GM12878 (cell line): ENCODE data around the gene P3H2. TPM values are rescaled to one million over a fixed set of nuclear protein-coding genes. Genes with fewer than 3 reads are reported as not detected.

Experiments used
- ATAC-seq: fragments of 200-7000 bp; cut with Tn5 transposase; 3 replicates; pipeline ENCODE4 v1.9.1; 2020; ENCODE audit warnings: mild to moderate bottlenecking, moderate library complexity
- BruUV-seq: library from RNA; stranded (reverse); fragments of 400-500 nt; replicated peaks from 2 replicates; lab custom pipeline; 2021; lab: Mats Ljungman, UMichigan
- CTCF ChIA-PET: fragments of 300-600 bp; sonication (Branson Sonifier 250); formaldehyde crosslinking; extraction: SDS; loops from one replicate; lab custom pipeline; 2021; ENCODE audit warnings: inconsistent platforms; lab: Yijun Ruan, JAX
- POLR2A ChIA-PET: fragments of 350-600 bp; formaldehyde crosslinking; extraction: SDS; loops from one replicate; lab custom pipeline; 2021; ENCODE audit warnings: inconsistent platforms; lab: Charles Lee
- RAD21 ChIA-PET: fragments of 300-600 bp; sonication (Branson Sonifier 250); formaldehyde crosslinking; loops from one replicate; lab custom pipeline; 2023; ENCODE audit warnings: antibody characterized with exemption; ENCODE audit not compliant: unreplicated experiment; lab: Charles Lee
- SMC1A ChIA-PET: fragments of 300-600 bp; sonication (Branson Sonifier 250); formaldehyde crosslinking; loops from one replicate; lab custom pipeline; 2023; ENCODE audit not compliant: unreplicated experiment, uncharacterized antibody; lab: Charles Lee
- DNase-seq: peaks from one replicate; pipeline ENCODE4 v3.0.0-alpha.2; 2011; ENCODE audit warnings: low read depth, low spot score
- FAIRE-seq: peaks from 3 replicates; lab custom pipeline; 2011; peaks lifted over from hg19 to GRCh38; lab: Jason Lieb, UNC
- H2AFZ ChIP-seq: 2 replicates; pipeline ENCODE4 v1.6.0; 2011; ENCODE audit warnings: low read depth, low read length, control low read depth; ENCODE audit not compliant: control insufficient read depth
- H3K27ac ChIP-seq: 2 replicates; pipeline ENCODE4 v1.5.1; 2011; ENCODE audit warnings: control low read depth; ENCODE audit not compliant: control insufficient read depth, insufficient read depth
- H3K27me3 ChIP-seq, 2 experiments: replicated peaks in 1 of 2; 2 replicates each; pipeline versions ENCODE4 v1.6.0 to v1.6.1; 2011; ENCODE audit warnings: low read length in 1 of 2; ENCODE audit not compliant: control insufficient read depth in 2 of 2, insufficient read depth in 2 of 2
- H3K36me3 ChIP-seq, 2 experiments: 2 replicates each; pipeline ENCODE4 v1.5.1; 2011; ENCODE audit warnings: low read length in 1 of 2; ENCODE audit not compliant: control insufficient read depth in 2 of 2, insufficient read depth in 2 of 2
- H3K4me1 ChIP-seq: 2 replicates; pipeline ENCODE4 v1.6.1; 2011; ENCODE audit warnings: mild to moderate bottlenecking, low read length, moderate library complexity, mixed read lengths; ENCODE audit not compliant: control insufficient read depth, insufficient read depth
- H3K4me2 ChIP-seq: 2 replicates; pipeline ENCODE4 v1.6.0; 2011; ENCODE audit warnings: control low read depth; ENCODE audit not compliant: control insufficient read depth, insufficient read depth
- H3K4me3 ChIP-seq: fragments of 200-600 bp; sonication (generic); 2 replicates; pipeline ENCODE4 v1.5.1; 2016
- H3K79me2 ChIP-seq: 2 replicates; pipeline ENCODE4 v1.6.0; 2011; ENCODE audit warnings: low read length; ENCODE audit not compliant: control insufficient read depth, insufficient read depth
- H3K9ac ChIP-seq: 2 replicates; pipeline ENCODE4 v1.8.0; 2011; ENCODE audit warnings: low read length, control low read depth, mixed read lengths; ENCODE audit not compliant: control insufficient read depth, insufficient read depth
- H3K9me3 ChIP-seq: replicated peaks from 3 replicates; pipeline ENCODE4 v1.5.1; 2011; ENCODE audit warnings: mild to moderate bottlenecking, low read length; ENCODE audit not compliant: control insufficient read depth, insufficient read depth
- H4K20me1 ChIP-seq: 2 replicates; pipeline ENCODE4 v1.6.0; 2011; ENCODE audit not compliant: control insufficient read depth, insufficient read depth
- CUX1 ChIP-seq: IDR thresholded peaks from 2 replicates; pipeline ENCODE4 v1.6.1; 2012; ENCODE audit warnings: improper control_type of control experiment, low read depth, low read length; ENCODE audit not compliant: insufficient replicate concordance
- ETV6 ChIP-seq, 2 experiments: fragments of 450-650 bp in 1 of 2; IDR thresholded peaks in 1 of 2; conservative IDR thresholded peaks in 1 of 2; 2 replicates each; pipeline ENCODE4 v1.6.1; 2014; ENCODE audit warnings: antibody characterized with exemption in 1 of 2, borderline replicate concordance in 1 of 2, low read depth in 1 of 2, mild to moderate bottlenecking in 1 of 2, moderate library complexity in 1 of 2
- HDAC2 ChIP-seq: fragments of 200-600 bp; sonication (generic); IDR thresholded peaks from 2 replicates; pipeline ENCODE4 v1.6.1; 2017
- JUNB ChIP-seq: IDR thresholded peaks from 2 replicates; pipeline ENCODE4 v1.6.1; 2016; ENCODE audit warnings: antibody characterized with exemption, mild to moderate bottlenecking
- KDM1A ChIP-seq: fragments of 200-600 bp; sonication (generic); IDR thresholded peaks from 2 replicates; pipeline ENCODE4 v1.6.1; 2016; ENCODE audit warnings: borderline replicate concordance
- MAX ChIP-seq: IDR thresholded peaks from 2 replicates; pipeline ENCODE4 v1.6.1; 2012; ENCODE audit warnings: low read depth, low read length, improper control_type of control experiment
- PBX3 ChIP-seq: IDR thresholded peaks from 2 replicates; pipeline ENCODE4 v1.6.1; 2011; ENCODE audit warnings: mild to moderate bottlenecking, low read depth, low read length, moderate library complexity; ENCODE audit not compliant: insufficient replicate concordance
- RFX5 ChIP-seq: IDR thresholded peaks from 2 replicates; pipeline ENCODE4 v1.6.1; 2011; ENCODE audit warnings: low read depth, low read length, improper control_type of control experiment
- SIX5 ChIP-seq: IDR thresholded peaks from 2 replicates; pipeline ENCODE4 v1.6.1; 2011; ENCODE audit warnings: mild to moderate bottlenecking, low read depth, low read length, moderate library complexity; ENCODE audit not compliant: severe bottlenecking
- SKIL ChIP-seq: fragments of 450-650 bp; IDR thresholded peaks from 2 replicates; pipeline ENCODE4 v1.6.1; 2017; ENCODE audit warnings: mild to moderate bottlenecking, low read depth, inconsistent platforms; ENCODE audit not compliant: poor library complexity, severe bottlenecking
- USF1 ChIP-seq: IDR thresholded peaks from 2 replicates; pipeline ENCODE4 v1.6.1; 2011; ENCODE audit warnings: borderline replicate concordance, low read depth, mild to moderate bottlenecking, moderate library complexity, mixed read lengths, low read length; ENCODE audit not compliant: insufficient read depth; ENCODE audit errors: extremely low read length
- ZNF384 ChIP-seq: IDR thresholded peaks from 2 replicates; pipeline ENCODE4 v1.6.1; 2012; ENCODE audit warnings: low read depth, mild to moderate bottlenecking, low read length, improper control_type of control experiment, borderline replicate concordance
- ZNF622 ChIP-seq: fragments of 450-650 bp; IDR thresholded peaks from 2 replicates; pipeline ENCODE4 v1.6.1; 2017; ENCODE audit warnings: mild to moderate bottlenecking, inconsistent platforms
- WGBS: methylation state at CpG from one replicate; pipeline ENCODE4 v1.1.6; 2016; ENCODE audit warnings: low lambda C conversion rate; ENCODE audit not compliant: insufficient replicate concordance, insufficient coverage; ENCODE audit errors: missing lambda C conversion rate; 5-methylcytosine and 5-hydroxymethylcytosine counted together
- in situ Hi-C: fragments of 300-500 bp; cut with MboI; formaldehyde crosslinking; loops from 9 replicates; pipeline ENCODE4 v1.14.3; 2018; ENCODE audit warnings: mixed read lengths
- intact Hi-C: fragments of 100-400 bp; cut with micrococcal nuclease; formaldehyde crosslinking; loops from one replicate; pipeline ENCODE4 v1.14.2; 2022; ENCODE audit not compliant: unreplicated experiment
- polyA plus RNA-seq, 11 experiments: library from polyadenylated mRNA; depleted of rRNA in 4 of 11; unstranded in 6 of 11; stranded (reverse) in 5 of 11; fragments of >200 nt; fragmentation: Nextera tagmentation in 4 of 11; fragmentation: Illumina TruSeq in 1 of 11; extraction: Ambion mirVana in 4 of 11; extraction: Trizol in 1 of 11; gene quantifications; 1 replicate in 1 of 11; 2 replicates in 10 of 11; pipeline versions ENCODE4 v1.2.1 to v1.2.3, GENCODE V29; 2011 to 2016; ENCODE audit warnings: inconsistent platforms in 2 of 11, missing spikeins in 2 of 11, low read depth in 1 of 11
- total RNA-seq, 4 experiments: library from RNA; depleted of rRNA in 3 of 4; stranded (reverse); fragments of >200 nt in 3 of 4; fragmentation: Illumina TruSeq in 1 of 4; extraction: Trizol in 1 of 4; gene quantifications; 2 replicates each; pipeline versions ENCODE4 v1.2.1 to v1.2.3, GENCODE V29; 2013 to 2021

The P3H2 gene
- total and polyA plus RNA-seq, 10 of the 15 experiments (the other 5 are each of a cell fraction or from before 2014, with no cell fraction given) = 27.0 to 97.6 (median 83.2) TPM

- intact Hi-C loops (no loop called here), in situ Hi-C loops (no loop called here)
- ATAC-seq (no peak), FAIRE-seq (no peak), DNase-seq (no peak)
- POLR2A ChIA-PET = no interaction called here
- no peaks in the 10 kb centered on the region for H3K9me3 ChIP-seq
- SMC1A ChIA-PET = interaction anchor here (0.7 to 0.9 kb wide), 3 partner anchors 13 to 257 kb away, joined by 3 read pairs; no protein-coding TSS in a partner anchor
- H3K79me2 ChIP-seq = no peaks in the 10 kb centered on the region
- H3K36me3 ChIP-seq = no peaks in the 10 kb centered on the region
- H3K4me3 ChIP-seq = no peak overlapping the region
- no peak overlapping the region for H3K27ac ChIP-seq
- no peaks in the 10 kb centered on the region for H3K4me1 ChIP-seq
- no peaks in the 10 kb centered on the region for H4K20me1 ChIP-seq
- CTCF ChIA-PET = interaction anchor here (1.0 to 5.2 kb wide), 3 partner anchors 13 to 724 kb away, joined by 3 to 48 read pairs (median 4); no protein-coding TSS in a partner anchor
- WGBS = 79% methylated on average over 12 of the region's 12 CpGs
- no peak overlapping the region for H2AFZ ChIP-seq
- H3K27me3 ChIP-seq = peaks cover 0 to 2% of the 10 kb centered on the region in 2 experiments; a peak in 1 of 4 replicates
- H3K9ac ChIP-seq = no peak overlapping the region
- RAD21 ChIA-PET = no interaction called here
- no TSS peak for BruUV-seq
- no peak overlapping the region for H3K4me2 ChIP-seq
- TF ChIP-seq SIX5 = no peak
- no peak for TF ChIP-seq CUX1
- no peak for TF ChIP-seq USF1
- no peak for TF ChIP-seq SKIL
- TF ChIP-seq HDAC2 = no peak
- TF ChIP-seq ETV6 (conservative IDR thresholded peaks at IDR 0.05 in 1 of 2, IDR thresholded peaks at IDR 0.05 in 1 of 2; ENCODE audit: borderline replicate concordance in 1 of 2, low read depth in 1 of 2) = no peak
- no peak for TF ChIP-seq KDM1A
- no peak for TF ChIP-seq RFX5
- TF ChIP-seq ZNF384 = no peak
- no peak for TF ChIP-seq ZNF622
- no peak for TF ChIP-seq MAX
- TF ChIP-seq PBX3 = no peak
- no peak for TF ChIP-seq JUNB
Observed at GRCh38 chr3:189974359-189974758, 146.3 kb downstream of the P3H2 start.
